ENCODE measurements around the gene TMEM223.

DNA sequence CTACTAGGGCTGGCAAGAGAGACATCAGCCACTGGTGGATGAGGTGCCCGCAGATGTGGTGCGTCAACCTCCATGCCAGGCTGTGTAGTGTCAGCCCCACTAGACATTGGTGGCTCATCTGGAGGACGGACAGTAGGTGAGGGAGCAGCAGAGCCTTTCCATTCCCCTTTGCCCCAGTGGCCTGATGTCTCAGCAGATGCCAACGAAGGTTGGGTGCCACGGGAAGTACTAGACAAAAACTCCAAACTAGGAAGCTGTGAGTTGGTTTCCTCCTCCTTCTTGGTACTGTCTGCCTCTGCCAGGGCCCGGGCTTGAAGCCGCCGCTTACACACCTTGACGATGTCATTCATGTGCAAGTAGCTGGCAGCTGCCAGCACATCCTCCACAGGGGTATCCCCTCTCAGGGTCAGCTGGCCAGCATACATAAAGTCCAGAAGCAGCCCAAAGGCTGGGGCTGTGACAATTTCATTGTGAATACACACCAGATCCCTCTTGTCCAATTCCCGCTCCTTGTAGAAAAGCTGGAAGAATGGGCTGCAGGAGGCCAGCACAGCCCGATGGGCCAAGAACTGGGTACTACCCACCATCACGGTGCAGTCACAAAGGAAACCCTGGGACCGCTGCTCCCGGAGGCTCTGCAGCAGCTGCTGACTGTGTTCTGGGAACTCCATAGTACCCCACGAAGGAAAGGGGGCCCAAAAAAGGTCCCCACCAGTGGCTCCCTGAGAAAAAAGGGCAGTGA is 38.6 kb downstream of the TMEM223 start:
- TF ChIP-seq, protein P1, sequence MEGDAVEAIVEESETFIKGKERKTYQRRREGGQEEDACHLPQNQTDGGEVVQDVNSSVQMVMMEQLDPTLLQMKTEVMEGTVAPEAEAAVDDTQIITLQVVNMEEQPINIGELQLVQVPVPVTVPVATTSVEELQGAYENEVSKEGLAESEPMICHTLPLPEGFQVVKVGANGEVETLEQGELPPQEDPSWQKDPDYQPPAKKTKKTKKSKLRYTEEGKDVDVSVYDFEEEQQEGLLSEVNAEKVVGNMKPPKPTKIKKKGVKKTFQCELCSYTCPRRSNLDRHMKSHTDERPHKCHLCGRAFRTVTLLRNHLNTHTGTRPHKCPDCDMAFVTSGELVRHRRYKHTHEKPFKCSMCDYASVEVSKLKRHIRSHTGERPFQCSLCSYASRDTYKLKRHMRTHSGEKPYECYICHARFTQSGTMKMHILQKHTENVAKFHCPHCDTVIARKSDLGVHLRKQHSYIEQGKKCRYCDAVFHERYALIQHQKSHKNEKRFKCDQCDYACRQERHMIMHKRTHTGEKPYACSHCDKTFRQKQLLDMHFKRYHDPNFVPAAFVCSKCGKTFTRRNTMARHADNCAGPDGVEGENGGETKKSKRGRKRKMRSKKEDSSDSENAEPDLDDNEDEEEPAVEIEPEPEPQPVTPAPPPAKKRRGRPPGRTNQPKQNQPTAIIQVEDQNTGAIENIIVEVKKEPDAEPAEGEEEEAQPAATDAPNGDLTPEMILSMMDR (IDR thresholded peaks at IDR 0.05), result no peak
- no peak for TF ChIP-seq POLR2A (IDR thresholded peaks at IDR 0.05)

Data from adrenal gland (tissue), 5 donors.